Right lobe of liver (tissue), 4 donors: ENCODE results near the gene MYO16.

Experiments
- POLR2A ChIP-seq: fragments of 450-650 bp; IDR thresholded peaks from one replicate; pipeline ENCODE4 v1.6.1; 2017; ENCODE audit warnings: antibody characterized with exemption, mild to moderate bottlenecking
- TF ChIP-seq, protein P1 (sequence below), 4 donors: fragments of 200-600 bp in 3 of 4; fragments of 450-650 bp in 1 of 4; IDR thresholded peaks; one replicate each; pipeline versions ENCODE4 v1.5.1 to v1.8.0; 2016 to 2022; ENCODE audit warnings: antibody characterized with exemption in 4 of 4, mild to moderate bottlenecking in 2 of 4
- donor health status: DM: no; HTN: no; CAD: no.
- donor health status: DM: no; HTN: no; CAD: no.
- donor health status: DM: no; HTN: yes; CAD: no.

DNA sequence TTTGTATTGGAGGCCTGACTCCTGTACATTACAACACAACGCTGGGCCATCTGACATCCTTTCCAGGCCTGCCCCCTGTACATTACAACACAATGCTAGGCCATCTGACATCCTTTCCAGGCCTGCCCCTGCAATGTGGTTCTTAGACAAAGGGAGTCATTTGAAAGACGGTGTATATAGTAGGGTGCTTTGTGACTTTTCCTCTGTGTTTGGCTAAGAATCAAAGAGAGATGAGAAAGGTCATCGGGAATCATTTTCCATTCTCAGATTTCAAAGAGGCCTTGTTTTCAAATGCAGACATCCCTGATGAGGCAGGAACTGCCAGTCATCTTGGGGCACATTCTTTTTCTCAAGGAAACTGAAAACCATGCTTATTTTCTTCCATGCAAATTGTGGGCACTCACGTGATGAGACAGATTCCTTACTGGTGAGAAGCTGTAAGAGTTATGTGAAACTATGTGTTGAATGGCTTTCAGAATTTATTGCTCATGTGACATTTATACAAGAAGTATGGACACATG is 551.6 kb downstream of the MYO16 start:
- no peak for TF ChIP-seq POLR2A
- TF ChIP-seq, protein P1, sequence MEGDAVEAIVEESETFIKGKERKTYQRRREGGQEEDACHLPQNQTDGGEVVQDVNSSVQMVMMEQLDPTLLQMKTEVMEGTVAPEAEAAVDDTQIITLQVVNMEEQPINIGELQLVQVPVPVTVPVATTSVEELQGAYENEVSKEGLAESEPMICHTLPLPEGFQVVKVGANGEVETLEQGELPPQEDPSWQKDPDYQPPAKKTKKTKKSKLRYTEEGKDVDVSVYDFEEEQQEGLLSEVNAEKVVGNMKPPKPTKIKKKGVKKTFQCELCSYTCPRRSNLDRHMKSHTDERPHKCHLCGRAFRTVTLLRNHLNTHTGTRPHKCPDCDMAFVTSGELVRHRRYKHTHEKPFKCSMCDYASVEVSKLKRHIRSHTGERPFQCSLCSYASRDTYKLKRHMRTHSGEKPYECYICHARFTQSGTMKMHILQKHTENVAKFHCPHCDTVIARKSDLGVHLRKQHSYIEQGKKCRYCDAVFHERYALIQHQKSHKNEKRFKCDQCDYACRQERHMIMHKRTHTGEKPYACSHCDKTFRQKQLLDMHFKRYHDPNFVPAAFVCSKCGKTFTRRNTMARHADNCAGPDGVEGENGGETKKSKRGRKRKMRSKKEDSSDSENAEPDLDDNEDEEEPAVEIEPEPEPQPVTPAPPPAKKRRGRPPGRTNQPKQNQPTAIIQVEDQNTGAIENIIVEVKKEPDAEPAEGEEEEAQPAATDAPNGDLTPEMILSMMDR (IDR thresholded peaks at IDR 0.05): no peak
